ENCODE results near the gene IGFBP3. TPM values are rescaled to one million over a fixed set of nuclear protein-coding genes. Genes with fewer than 3 reads are reported as not detected.

Gene IGFBP3
- total RNA-seq, 4 donors from 2014 or later: 81.4 to 203 (median 90.2) TPM

DNA sequence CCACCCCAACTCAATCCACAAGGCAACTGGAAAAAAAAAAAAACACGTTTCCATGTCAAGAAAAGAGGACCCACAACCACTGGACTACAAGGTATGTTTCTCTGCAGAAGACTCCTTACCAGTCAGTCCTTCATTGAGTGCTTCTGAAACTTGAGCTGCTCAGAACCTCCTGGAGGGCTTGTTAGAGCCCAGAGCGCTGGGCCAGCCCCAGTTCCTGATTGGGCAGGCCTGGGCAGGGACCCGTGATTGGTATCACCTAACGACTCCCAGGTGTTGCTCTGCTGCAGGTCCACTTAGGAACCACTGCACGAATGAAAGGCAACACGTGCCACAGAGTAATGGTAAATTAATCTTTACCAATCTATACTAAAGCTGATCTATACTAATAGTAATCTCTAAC, 47.7 kb downstream of the IGFBP3 start:
- no peaks in the 10 kb centered on the region for H3K9me3 ChIP-seq
- H3K36me3 ChIP-seq: no peaks in the 10 kb centered on the region
- no peak overlapping the region for H3K27ac ChIP-seq
- ATAC-seq (no peak), DNase-seq (no peak)
- in situ Hi-C loops (cut with MboI; ENCODE audit: low sequenced_read_pairs in 4 of 4) (loop anchor here (25.0 kb wide), 2 partner anchors 211 to 711 kb away; partner anchors contain the start of gene RAMP3 (in 4 of the 4)), intact Hi-C loops (cut with DNase I; ENCODE audit: low total_unique reads) (no loop called here)
- no peaks in the 10 kb centered on the region for H3K27me3 ChIP-seq
- TF ChIP-seq, protein P1, sequence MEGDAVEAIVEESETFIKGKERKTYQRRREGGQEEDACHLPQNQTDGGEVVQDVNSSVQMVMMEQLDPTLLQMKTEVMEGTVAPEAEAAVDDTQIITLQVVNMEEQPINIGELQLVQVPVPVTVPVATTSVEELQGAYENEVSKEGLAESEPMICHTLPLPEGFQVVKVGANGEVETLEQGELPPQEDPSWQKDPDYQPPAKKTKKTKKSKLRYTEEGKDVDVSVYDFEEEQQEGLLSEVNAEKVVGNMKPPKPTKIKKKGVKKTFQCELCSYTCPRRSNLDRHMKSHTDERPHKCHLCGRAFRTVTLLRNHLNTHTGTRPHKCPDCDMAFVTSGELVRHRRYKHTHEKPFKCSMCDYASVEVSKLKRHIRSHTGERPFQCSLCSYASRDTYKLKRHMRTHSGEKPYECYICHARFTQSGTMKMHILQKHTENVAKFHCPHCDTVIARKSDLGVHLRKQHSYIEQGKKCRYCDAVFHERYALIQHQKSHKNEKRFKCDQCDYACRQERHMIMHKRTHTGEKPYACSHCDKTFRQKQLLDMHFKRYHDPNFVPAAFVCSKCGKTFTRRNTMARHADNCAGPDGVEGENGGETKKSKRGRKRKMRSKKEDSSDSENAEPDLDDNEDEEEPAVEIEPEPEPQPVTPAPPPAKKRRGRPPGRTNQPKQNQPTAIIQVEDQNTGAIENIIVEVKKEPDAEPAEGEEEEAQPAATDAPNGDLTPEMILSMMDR (IDR thresholded peaks at IDR 0.05 in 4 of 5, conservative IDR thresholded peaks at IDR 0.05 in 1 of 5): no peak
- no peak for TF ChIP-seq POLR2A (IDR thresholded peaks at IDR 0.05)
- no peak overlapping the region for H3K4me3 ChIP-seq
- H3K4me1 ChIP-seq: no peaks in the 10 kb centered on the region

DNA sequence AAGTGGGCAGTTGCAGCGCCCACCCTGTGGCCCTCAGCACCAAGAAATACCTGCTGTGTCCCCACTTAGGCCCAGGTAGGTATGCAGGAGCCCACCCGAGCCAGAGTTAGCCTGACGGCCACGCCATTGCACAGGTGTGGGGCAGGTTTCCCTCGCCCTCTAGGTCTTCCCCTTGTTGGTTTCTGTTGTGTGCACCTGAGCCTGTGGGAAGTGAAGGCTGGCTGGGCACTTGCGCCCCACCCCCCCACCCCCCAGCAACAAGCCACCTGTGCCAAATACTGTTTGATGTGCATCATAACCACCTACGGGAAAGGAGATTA, 48.1 kb downstream of the IGFBP3 start, which contains the start of gene CCDC201:
CCDC201 (minus strand) TSS at position 48 of the 320 bp plus-strand sequence. CDS start 75 bp downstream, outside the sequence.
- in situ Hi-C loops (cut with MboI; ENCODE audit: low sequenced_read_pairs in 4 of 4): loop anchor here (25.0 kb wide), 2 partner anchors 211 to 711 kb away; partner anchors contain the start of gene RAMP3 (in 4 of the 4)
- Histone ChIP-seq H3K27ac (no peak within 1 kb of the TSS), H3K27me3 (no peaks in the 10 kb centered on the region), H3K4me1 (no peaks in the 10 kb centered on the region), H3K4me3 (no peak within 1 kb of the TSS), H3K9me3 (no peaks in the 10 kb centered on the region), H3K36me3 (no peaks in the 10 kb centered on the region)
- TF ChIP-seq, protein P1 (IDR thresholded peaks at IDR 0.05 in 4 of 5, conservative IDR thresholded peaks at IDR 0.05 in 1 of 5): no peak
- TF ChIP-seq POLR2A (IDR thresholded peaks at IDR 0.05): no peak
- ATAC-seq: no peak
- DNase-seq: no peak
- intact Hi-C loops (cut with DNase I; ENCODE audit: low total_unique reads): no loop called here

DNA sequence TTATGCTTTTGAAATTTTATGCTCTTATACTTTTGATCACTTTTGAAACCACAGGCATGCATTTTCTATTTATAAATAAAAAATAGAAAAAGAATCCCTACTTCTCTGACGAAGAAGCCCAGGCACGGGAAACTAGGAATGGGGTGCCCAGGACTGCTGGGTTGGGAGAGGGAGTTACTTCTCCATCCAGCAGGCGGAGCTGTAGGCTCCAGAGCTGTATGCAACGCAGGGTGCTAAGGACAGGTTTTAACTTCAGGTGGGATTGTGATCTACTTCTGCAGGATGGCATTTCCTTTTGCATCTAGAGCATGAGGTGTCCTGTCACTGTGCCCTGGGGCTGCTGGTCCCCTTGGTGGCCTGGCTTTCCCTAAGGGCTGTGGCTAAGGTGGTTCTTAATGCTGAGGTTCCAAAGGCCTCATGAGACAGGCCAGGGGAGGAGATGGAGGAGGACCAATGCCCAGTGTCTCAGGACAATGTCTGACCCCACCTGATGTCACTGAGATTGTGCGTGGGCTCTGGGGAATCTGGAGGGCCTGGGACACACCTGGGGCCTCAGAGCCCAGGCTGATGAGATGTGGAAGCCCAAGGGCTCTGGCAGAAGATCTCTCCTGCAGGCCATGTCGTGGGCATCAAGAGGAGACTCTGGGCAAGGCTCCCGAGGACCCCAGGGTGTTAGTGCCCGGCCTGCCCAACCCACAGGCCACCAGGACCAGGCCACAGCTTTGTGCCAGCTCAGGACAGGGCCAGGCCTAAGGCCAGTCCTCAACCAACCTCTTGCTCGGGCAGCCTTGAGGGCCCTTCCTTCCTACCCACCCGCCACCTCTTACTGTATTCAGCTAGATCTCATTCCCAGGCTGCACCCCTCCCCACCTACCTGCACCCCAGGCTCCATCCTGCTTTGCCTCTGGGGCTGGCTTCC, 48.7 kb downstream of the IGFBP3 start:
- no peaks in the 10 kb centered on the region for H3K36me3 ChIP-seq
- intact Hi-C loops (cut with DNase I; ENCODE audit: low total_unique reads): no loop called here
- DNase-seq (no peak), ATAC-seq (no peak)
- H3K27me3 ChIP-seq: no peaks in the 10 kb centered on the region
- no peaks in the 10 kb centered on the region for H3K4me1 ChIP-seq
- H3K4me3 ChIP-seq: no peak overlapping the region
- no peak overlapping the region for H3K27ac ChIP-seq
- TF ChIP-seq, protein P1 (IDR thresholded peaks at IDR 0.05 in 4 of 5, conservative IDR thresholded peaks at IDR 0.05 in 1 of 5): no peak
- TF ChIP-seq POLR2A (IDR thresholded peaks at IDR 0.05): no peak
- in situ Hi-C loops (cut with MboI; ENCODE audit: low sequenced_read_pairs in 4 of 4): loop anchor here (25.0 kb wide), 2 partner anchors 210 to 710 kb away; partner anchors contain the start of gene RAMP3 (in 4 of the 4)
- H3K9me3 ChIP-seq: no peaks in the 10 kb centered on the region

DNA sequence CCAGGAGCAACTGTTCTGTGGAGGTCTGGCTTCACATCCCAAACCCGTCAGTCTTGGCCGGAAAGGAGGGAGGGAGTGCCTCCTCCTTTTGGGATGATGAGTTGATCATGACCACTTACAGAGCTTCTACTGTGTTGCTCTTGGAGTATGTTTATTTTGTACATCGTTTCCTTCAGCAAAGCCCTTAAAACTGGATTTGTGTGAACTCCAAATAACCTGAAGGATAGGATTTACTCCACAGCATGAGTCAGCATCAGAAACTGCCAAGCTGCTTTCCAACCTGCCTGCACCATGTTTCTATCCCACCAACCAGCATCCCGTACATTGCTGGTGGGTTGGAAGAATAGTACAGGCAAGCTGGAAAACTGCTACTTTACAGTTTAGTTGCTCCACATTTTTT, 51.6 kb downstream of the IGFBP3 start:
- peaks cover 0 to 5% (median 0%) of the 10 kb centered on the region in 3 donors for H3K27me3 ChIP-seq
- no peaks in the 10 kb centered on the region for H3K36me3 ChIP-seq
- H3K9me3 ChIP-seq: no peaks in the 10 kb centered on the region
- ATAC-seq: no peak
- no peak for DNase-seq
- no peak overlapping the region for H3K27ac ChIP-seq
- no peak overlapping the region for H3K4me3 ChIP-seq
- intact Hi-C loops (cut with DNase I; ENCODE audit: low total_unique reads): no loop called here
- H3K4me1 ChIP-seq: no peaks in the 10 kb centered on the region
- TF ChIP-seq, protein P1 (IDR thresholded peaks at IDR 0.05 in 4 of 5, conservative IDR thresholded peaks at IDR 0.05 in 1 of 5): no peak
- no peak for TF ChIP-seq POLR2A (IDR thresholded peaks at IDR 0.05)
- in situ Hi-C loops (cut with MboI; ENCODE audit: low sequenced_read_pairs in 4 of 4): loop anchor here (25.0 kb wide), 2 partner anchors 207 to 707 kb away; partner anchors contain the start of gene RAMP3 (in 4 of the 4)

All from gastrocnemius medialis (tissue), 4 donors.